ENCODE results near the gene TMEM231.
"Not testable (repeated sequence)": the region's sequence is repeated elsewhere in the genome, so short reads cannot be mapped to it uniquely, and the experiment has no call there.

The TMEM231 gene, protein sequence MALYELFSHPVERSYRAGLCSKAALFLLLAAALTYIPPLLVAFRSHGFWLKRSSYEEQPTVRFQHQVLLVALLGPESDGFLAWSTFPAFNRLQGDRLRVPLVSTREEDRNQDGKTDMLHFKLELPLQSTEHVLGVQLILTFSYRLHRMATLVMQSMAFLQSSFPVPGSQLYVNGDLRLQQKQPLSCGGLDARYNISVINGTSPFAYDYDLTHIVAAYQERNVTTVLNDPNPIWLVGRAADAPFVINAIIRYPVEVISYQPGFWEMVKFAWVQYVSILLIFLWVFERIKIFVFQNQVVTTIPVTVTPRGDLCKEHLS

DNA sequence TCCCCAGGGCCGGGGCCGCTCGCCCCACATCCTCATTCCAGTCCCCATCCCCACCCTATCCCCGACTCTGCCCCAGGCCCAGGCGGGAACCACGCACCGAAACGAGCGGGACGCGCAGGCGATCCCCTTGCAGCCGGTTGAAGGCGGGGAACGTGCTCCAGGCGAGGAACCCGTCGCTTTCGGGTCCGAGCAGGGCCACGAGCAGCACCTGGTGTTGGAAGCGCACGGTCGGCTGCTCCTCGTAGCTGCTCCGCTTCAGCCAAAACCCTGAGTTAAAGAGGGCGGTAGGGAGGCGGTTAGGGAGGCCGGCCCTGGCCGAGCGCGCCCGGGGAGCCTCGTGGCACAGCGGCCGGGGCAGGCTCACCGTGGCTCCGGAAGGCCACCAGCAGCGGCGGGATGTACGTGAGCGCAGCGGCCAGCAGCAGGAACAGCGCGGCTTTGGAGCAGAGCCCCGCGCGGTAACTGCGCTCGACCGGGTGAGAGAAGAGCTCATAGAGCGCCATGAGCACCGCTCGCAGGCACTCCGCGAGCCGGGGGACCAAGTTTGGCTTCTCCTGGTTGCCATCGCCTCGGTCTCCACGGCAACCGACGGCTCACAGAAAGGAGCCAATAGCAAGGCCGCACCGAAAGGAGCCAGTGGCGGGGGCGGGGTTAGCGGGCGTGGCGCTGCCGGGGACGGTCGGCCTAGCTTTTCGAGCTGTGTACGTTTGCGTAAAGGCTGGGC, at the start of gene TMEM231:
TSS of gene TMEM231 (minus strand) at position 546 of the 724 bp plus-strand sequence. CDS start at position 503, 43 bp downstream.
- peak; percentile 96 for DNase-seq (ENCODE audit: low read depth)

DNA sequence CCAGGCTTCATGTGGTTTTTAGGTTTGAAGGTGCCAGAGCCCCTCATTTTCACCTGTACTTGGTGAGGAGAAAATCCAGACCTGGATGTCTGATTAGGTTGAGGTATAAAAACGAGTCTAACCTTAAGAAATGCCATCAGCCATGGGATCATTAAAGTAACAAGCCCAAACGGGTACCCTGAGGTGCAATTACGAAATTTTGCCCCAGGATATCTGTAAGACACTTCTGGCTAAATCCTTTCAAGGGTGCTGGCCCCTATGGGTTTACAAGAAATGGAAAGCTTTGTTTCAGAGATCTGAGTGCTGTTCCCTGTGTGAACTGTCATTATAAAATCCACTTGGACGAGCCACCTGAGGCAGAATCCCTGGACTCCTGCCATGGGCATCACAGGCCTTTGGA, 47.2 kb upstream of the TMEM231 start:
- DNase-seq (ENCODE audit: low read depth), result no peak

DNA sequence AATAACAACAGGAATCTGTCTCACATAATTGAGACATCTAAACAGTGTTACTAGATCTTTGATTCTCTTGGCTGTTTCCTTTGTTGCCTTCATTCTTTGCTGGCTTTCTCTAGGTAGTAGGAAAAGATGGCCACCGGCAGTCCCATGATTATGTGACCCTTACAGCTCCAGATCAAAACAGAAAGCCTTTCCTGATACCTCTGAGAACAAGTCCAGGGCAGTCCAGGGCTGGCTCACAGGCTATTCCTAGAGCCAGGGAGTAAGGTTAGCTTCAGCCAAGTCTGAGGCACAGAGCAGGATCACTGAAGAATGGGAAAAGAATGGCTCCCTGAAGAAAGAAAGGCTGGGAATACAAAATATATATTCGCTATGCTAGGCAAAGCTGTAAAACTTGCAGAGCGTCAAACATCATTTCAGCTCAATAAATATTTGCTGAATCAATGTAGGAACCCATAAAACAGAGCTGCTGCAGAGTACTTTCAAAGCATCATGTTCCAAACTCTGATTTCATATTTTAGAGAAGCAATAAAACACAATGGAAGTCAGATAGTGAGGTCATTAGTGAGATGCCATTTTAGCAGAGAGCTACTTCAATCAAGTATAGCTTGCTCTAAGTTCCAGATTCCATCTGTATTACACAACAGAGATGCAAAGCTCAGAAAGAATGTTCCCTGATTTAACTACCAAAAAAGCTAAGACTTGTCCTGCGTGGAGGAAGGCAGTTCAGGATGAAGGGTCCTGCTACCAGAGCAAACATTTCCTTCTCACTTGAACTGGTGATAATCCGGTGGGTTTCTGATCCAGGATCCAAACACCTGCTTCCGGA, 43.6 kb upstream of the TMEM231 start:
- DNase-seq (ENCODE audit: low read depth), result no peak

DNA sequence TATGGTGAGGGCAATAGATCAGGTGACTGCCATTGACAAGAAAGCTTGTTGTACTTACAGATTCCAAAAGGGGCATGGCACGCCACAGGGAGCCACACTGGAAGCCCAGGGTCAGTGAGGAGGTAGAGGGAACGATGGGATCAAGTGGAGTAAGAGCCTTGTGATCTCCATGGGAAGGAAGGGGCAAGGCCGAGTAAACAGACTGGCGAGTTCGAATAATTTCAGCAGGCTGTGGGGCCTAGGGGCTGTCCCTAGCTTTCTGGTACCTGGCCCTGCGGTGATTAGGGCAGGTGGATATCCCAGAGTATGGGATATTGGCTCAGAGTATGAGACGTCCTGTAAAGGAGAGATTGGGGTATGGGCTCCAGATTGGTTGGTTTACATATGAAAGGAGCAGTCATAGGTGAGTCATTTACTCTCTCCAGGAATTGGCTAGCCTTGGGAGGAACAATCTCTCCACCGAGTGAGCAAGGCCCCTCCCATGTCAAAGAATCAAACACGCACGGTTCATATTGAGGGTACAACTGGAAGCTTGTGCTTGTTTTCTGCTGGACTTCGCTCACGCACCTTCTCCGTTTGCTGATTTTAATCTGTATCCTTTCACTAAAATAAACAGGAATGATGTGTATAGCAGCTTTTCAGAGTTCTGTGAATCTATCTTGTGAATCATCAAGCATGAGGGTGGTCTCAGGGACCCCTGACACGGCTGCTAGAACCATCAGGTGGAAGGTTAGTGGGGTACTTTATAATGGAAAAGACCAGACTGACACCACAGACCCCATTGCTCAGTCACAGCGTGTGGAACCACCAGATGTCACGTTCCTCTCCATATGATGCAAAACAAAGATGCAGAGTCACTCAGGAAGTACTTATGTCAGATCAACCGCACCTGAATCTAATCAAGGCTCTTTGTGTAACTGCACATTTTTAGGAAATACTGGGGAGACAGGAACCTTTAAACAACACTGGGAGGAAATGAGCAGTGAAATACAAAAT, 38.1 kb upstream of the TMEM231 start:
- DNase-seq (ENCODE audit: low read depth), result no peak

DNA sequence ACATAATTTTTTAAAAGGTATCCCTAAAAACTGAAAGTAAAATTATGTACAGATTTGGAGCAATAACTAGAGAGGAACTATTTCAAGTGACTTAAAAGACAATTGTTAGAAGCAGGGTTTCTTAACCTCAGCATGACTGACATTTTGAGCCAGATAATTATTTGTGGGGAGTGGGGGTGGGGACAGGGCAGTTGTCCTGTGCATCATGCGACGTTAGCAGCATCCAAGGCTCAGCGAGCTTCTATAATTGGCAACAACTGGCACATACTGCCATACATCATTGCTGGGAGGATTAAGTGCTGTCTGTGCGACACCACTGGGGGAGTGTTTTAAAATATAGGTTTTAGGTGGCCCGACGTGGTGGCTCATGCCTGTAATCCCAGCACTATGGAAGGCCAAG, 37.3 kb upstream of the TMEM231 start:
- DNase-seq (ENCODE audit: low read depth), result no peak

DNA sequence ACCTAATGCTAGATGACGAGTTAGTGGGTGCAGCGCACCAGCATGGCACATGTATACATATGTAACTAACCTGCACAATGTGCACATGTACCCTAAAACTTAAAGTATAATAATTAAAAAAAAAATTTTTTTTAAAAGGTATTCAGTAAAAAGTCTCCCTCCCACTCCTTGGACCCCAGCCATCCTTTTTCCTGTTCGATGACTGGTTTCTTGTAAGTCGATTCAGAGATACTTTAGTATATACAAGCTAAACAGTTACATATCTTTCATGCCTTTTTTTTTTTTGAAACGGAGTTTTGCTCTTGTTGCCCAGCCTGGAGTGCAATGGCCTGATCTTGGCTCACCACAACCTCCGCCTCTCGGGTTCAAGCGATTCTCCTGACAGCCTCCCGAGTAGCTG, 35.9 kb upstream of the TMEM231 start:
- not testable (repeated sequence) for DNase-seq (ENCODE audit: low read depth)

DNA sequence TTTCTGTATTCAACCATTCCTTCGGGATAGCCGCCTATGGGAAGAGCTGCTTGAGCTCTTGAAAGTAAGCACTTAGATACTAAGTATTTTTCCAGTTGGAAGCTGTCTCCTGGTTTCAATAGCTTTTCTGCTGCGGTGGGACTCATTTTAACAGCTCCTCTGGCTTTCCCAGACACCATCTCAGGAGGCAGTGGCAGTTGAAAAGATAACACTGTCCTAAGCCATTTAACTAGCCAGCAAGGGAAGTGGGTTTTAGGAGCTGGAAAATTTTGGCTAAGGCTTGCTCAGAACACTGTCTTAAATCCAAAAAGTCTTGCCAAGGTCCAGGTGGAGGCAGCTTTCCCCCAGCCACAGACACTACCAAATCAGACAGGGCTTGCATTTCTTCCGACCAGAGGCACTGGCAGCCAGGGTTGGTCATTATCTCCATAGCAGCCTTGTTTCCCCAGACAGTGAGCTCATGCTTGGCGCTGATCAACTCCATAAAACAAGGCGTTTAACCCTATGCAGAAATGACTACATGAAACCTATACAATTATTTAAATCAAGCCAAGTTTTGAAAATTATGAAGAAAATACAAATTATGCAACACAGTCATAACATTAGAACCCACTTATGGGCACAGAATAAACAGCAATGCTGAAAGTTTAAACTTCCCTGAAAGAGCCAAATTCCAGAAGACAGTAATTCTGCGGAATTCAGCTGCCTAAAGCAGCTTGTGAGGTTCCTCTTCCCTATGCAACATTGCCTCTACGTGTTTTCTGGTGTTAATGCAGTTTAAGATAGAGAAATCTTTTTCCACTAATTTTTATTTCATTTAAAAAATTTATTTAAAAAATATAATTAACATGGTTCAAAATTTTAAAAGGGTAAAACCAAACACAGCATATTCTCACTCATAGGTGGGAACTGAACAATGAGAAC, 35.1 kb upstream of the TMEM231 start:
- DNase-seq (ENCODE audit: low read depth), result no peak

DNA sequence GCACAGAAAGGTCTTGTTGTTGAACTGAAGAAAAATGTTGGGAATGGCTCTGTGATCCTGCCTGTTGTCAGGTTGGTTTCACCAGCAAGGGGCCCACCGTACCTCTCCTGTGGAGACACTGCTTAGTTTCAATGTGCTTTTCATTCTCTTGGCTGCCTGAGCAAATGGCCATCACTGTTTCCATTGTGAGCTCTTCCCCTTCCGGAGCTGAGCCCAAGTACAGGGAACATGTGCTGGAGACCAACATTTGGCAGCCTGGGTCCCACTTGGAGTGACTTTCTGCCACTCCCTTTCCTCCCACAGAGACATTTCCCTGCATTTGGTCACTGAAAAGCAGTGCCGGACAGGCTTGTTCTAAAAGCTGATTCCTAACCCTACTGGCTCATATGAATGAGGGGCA, 33.3 kb upstream of the TMEM231 start:
- DNase-seq (ENCODE audit: low read depth), result no peak

DNA sequence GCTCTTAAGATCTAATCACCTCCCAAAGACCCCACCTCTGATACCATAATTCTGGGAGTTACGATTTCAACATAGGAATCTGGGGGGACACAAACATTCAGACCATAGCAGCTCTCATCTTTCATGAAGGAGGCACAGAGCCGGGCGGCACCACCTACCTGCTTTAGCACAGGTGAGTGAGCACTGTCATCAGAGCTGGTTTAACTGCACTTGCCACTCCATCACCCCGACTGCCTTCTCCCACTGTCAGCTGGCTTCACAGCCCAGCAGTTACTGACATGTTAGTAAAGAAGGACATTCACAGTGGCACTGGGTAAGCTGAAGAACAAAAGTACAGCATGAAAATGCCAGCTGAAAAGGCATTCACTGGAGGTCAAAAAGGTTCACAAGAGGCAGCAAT, 32.7 kb upstream of the TMEM231 start:
- DNase-seq (ENCODE audit: low read depth), result no peak

DNA sequence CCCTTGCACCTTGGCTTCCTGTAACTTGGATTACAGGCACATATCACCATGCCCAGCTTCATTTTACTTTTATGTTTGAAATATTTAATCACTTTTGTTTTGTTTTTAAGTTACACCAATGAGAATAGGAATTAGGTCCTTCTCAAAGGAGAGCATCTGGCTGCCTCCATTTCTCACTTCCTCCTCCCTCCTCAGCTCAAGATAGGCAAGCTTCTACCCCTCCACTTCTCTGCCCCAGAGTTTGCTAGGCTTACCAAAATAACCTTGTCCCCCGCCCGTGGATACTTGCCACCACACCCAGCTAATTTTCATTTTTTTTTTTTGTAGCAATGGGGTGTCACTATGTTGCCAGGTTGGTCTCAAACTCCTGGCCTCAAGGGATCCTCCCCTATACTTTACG, 28.1 kb upstream of the TMEM231 start:
- DNase-seq (ENCODE audit: low read depth), result no peak

DNA sequence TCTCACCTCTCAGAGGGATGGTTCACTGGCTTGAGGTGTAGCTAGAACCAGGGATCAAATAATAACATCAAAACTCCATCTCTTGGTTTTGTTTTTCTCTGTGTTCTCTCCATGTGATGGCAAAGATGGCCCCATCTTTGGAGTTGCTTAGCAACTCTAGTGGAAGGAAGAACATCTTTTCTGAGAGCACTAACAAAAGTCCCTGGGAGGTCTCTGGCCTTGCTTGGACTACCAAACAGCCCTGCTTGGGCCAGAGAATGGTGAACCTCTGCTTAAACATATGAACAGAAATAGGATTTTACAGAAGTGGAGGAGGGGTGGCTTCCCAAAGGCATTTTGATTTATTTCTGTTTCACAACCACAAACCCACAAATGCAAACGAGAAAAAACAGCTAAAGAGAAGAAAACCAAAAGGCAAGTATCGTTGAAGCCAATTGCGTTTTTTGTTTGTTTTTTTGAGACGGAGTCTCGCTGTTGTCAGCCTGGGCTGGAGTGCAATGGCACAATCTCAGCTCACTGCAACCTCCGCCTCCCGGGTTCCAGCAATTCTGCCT, 23.3 kb upstream of the TMEM231 start:
- DNase-seq (ENCODE audit: low read depth), result no peak

DNA sequence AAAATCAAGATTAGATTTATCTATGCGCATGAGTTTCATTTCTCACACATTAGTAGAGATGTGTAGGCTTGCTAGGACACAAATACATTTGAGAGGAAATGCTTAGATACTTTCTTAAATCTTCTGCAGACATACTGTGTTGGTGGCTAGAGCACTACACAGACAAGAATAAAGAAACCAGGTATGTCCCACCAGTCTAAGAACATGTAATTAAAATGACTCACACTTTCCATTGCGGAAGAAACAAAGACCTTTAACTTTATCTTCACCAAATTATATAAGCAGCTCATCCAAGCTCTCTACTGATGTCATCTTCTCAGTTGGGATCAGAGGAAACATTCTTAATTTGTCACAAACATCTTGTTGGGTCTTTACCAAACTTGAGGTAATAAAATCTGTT, 22.7 kb upstream of the TMEM231 start:
- DNase-seq (ENCODE audit: low read depth), result no peak

DNA sequence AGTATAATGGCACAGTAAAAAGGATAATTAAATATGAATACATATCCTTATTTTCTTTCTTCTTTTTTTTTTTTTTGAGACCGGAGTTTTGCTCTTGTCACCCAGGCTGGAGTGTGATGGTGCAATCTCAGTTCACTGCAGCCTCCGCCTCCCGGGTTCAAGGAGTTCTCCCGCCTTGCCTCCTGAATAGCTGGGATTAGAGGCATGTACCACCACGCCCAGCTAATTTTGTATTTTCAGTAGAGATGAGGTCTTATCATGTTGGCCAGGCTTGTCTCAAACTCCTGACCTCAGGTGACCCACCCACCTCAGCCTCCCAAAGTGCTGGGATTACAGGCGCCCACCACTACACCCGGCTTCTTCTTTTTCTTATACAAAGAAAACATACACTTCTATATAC, 22.2 kb upstream of the TMEM231 start:
- DNase-seq (ENCODE audit: low read depth), result no peak

DNA sequence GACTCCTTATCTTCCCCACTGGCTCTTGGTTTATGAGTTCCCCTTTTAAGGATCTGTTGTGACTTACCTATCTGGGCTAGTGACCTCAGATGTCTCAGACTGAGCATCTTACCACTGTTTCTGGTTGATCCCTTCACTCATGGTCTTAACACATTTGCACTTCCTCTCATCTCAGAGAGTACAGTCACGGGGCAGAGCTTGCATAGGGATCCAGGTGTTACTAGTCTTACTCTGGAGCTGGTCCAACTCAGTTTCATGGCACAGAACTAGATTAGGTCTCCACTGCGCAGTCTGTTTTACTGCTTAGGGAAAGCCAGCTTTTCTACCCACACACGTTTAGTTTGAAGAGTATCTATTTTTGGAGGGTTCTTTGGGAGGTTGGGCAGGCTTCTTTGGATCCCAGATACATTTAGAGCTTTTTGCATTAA, 20.3 kb upstream of the TMEM231 start:
- DNase-seq (ENCODE audit: low read depth), result no peak

DNA sequence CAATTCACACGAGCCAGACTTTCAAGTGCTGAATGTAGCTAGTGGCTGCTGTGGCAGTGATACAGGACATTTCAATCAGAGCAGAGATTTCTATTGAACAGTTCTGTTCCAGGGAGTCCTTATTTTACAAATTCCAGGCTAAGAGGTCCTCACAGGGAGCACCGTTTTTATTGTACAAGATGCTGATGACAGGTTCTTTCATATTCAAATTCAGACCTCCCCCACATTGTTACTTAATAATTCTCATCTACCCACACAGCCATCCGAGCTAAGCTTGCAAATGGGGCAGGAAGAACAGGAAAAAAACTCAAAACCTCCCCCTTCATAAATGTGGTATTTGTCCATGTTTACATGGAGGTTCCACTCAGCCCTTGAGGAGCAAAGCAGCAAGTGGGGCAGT, 19.9 kb upstream of the TMEM231 start:
- DNase-seq (ENCODE audit: low read depth), result no peak

DNA sequence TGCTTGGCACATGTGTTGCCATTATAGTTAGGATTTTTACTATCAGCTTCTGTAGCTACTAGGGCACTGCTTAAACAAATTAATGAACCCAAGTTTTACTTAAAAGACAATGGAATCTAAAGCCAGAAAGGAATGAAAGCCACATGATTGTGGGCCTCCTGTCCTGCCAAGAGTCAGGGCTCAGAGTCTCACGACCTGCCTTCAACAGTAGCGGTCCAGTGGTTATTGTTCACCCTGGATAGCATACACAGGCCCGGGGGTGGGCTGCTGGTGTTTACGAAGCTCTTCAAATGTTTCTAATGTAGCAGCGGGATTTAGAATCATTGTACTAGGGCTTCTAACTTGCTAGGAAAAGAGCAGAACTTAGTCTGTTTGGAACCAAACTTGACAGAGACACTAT, 17.9 kb upstream of the TMEM231 start:
- DNase-seq (ENCODE audit: low read depth), result no peak

DNA sequence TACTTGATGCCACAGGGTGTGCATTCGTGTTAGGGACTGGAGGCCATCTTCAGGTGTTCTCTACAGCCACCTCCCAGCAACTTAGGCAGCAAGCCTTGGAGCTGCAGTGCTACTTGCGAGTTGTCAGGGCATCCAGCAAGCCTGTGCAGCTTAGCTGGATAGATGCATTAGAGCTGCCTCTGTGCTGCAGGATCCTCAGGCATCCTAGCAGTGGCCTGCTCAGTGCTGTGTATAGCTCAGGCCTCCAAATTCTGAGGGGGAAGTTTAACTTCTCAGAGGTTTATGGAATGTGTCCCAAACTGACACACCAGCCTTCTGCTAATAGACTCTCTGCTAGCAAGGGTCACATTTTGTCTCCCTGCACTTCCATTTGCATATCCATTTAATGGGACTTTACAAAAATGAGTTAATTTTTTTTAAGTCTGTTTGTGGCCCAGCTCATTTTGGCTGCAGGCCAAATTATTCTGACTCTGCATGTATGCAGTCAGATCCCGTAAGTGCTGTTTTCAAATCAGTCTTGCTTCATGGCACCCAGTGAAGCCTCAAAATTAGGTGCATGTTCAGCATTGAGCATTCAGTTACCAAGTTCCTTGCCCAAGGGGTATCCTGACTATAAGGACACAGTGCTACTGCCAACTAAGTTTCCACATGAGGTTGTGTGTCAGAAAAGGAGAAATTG, 17.0 kb upstream of the TMEM231 start:
- no peak for DNase-seq (ENCODE audit: low read depth)

DNA sequence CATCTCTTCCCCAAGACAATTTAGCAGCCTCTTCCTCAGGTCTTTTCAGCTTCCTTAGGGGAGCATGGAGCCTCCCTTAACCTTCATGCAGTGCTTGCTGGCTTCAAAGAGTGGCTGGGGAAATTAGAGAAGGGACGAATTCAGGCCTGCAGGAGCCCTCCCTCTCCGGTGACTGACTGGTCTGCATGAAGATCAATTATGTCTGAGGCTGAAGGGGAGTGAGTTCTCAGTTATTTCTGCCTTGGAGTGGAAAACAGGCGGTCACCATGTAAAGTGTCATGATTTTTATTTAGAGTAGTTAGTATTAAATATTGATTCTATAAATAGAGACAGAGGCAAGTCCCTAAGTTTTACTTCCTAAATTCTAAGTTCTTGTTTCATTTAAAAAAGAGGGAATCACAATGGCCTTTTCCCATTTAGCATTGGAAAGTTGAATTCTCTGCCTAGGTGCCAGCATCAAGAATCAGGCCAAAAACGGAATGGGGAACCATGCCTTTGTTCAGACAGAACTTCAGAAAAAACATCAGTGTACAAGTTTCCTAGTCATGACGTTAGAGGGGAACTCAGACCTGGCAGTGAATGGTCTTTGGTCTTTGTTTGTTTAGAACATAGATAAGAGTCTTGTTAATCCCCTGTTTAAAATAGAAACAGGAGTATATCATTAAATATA, 14.5 kb upstream of the TMEM231 start:
- no peak for DNase-seq (ENCODE audit: low read depth)

DNA sequence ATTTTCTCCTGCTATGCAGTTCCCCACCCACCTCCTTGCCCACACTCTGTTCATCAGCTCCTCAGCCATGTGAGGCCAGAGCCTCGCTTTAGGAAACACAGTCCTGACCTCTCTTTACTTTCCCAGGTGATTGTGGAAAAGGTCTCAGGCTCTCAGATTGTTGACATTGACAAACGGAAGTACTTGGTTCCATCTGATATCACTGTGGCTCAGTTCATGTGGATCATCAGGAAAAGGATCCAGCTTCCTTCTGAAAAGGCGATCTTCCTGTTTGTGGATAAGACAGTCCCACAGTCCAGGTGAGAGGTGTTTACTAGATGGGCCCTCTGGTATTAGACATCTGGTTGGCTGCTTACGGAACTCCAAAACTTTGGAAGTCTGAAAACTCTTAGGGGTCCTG, 11.9 kb upstream of the TMEM231 start:
- DNase-seq (ENCODE audit: low read depth), result no peak

Measured in activated T-helper 9 cell treated with anti-CD3 and anti-CD28 coated beads, Interleukin-2, amount 50 U/mL, for 16 hours (primary cell).